Mucosa of gallbladder (tissue), 1 donor: ENCODE results near the gene TTLL12. TPM values are rescaled to one million over a fixed set of nuclear protein-coding genes. Genes with fewer than 3 reads are reported as not detected.

ENCODE experiments used
- DNase-seq: peaks from one replicate; pipeline ENCODE4 v3.0.0-alpha.2; 2020; ENCODE audit warnings: low spot score
- total RNA-seq: library from RNA; stranded (reverse); gene quantifications from one replicate; pipeline ENCODE4 v1.2.1, GENCODE V29; 2021
- donor health status: DM: no; HTN: no; CAD: no.

Gene TTLL12
- total RNA-seq, 1 donor from 2014 or later: 105 TPM

DNA sequence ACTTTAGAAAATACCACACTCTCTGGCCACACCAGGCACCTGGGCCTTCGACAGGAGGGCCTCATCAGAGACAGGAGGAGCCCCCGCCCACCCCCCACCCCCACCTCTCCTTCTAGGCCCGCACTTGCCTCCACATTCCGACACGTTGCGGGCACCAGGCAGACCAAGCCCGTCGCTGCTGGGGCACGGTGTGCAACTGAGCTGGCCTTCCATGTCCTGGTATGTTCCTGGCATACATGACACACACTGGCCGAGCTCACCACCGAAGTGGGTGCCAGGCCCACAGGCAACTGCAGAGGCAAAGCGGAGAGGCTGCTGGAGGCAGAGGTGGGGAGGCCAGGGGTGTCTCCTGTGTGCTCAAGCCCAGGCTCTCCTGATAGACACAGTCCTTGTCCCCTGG lies 27.0 kb upstream of the TTLL12 start:
- no peak for DNase-seq

- DNase-seq: no peak
These were observed 26.1 kb upstream of the TTLL12 start for GRCh38 chr22:43213051-43213450.

DNA sequence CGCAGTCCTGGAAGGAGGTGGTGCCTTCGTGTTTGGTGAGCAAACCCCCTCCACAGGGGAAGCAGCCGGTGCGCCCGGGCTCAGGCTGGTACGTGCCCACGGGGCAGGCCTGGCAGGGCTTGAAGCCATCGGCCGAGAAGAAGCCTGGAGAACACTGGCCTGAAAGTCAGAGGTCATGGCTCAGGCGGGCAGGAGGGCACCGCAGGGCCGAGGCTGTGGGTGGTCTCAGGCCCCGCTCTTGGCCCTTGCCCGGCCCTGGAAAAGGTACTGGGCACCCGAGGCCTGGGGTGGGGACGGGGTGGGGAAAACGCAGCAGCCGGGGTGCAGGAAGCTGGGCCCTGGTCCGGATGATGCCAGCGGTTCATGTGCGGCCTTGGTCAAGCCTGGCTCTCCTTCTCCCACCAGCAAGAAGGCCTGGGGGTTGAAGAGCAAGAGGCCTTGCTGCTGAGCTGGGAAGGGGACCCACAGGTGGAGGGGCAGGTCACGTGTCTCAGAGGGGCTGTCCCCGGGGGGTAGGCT lies 25.6 kb upstream of the TTLL12 start:
- DNase-seq: no peak

- no peak for DNase-seq
These were observed 25.1 kb upstream of the TTLL12 start for GRCh38 chr22:43211941-43212433.

DNA sequence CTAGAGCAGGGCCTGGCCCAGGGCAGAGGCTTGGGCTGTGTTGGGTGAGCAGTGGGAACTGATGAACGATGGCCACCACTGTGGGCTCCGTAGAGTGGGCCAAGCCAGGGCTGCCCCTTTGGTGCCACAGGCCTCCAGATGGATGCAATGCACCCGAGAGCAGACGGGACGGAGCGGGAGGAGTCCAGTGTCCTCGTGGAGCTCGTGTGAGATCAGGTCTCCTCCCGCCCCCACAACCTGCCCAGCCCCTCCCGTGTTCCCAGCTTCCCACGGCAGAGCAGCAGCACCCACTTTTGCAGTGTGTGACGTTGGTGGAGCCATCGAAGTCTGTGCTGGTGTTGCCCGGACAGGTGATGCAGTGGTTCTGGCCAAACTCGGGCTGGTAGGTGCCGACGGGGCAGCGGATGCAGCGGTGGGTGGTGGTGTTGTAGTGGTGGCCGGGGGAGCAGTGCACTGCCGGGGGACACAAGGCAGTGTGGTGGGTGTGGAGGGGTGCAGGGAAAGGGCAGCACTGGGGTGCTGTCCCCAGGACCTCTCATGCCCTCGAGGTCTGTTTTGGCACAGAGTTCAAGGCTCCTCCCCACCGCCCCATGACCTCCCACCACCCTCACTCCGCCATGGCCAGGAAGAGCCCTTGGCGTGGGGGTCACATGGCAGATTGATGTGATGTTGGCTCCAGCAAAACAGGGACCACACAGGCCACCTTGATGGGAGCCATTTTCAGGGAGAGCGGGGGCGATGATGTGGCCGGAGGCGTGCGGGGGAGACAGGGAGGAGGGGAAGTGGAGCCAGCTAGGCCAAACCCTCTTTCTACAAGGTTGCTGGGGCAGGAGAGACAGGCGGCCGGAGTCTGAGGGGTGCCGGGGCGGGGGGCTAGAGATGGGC lies 23.9 kb upstream of the TTLL12 start:
- no peak for DNase-seq

DNA sequence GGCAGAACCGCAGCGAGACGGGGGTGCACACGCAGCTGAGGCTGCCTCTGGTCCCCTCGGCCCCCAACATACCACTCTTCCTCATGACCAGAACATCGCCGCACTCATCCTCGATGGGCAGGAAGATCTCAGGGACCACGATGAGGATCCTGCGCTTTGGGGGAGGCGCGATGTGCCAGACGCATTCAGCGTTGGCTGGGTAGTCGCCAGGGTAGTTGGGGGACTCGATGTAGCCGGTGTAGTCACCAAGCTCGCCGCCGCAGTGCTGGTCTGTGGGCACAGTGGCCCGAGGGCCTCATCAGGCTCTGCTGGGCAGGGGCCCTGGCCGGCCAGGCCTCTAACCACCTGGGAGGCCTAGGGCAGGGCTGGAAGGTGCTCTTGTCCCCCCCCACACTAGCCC lies 23.0 kb upstream of the TTLL12 start:
- no peak for DNase-seq

GRCh38 chr22:43209523-43209890 lies 22.6 kb upstream of the TTLL12 start:
- no peak for DNase-seq

GRCh38 chr22:43208703-43209522 lies 22.0 kb upstream of the TTLL12 start:
- no peak for DNase-seq

DNA sequence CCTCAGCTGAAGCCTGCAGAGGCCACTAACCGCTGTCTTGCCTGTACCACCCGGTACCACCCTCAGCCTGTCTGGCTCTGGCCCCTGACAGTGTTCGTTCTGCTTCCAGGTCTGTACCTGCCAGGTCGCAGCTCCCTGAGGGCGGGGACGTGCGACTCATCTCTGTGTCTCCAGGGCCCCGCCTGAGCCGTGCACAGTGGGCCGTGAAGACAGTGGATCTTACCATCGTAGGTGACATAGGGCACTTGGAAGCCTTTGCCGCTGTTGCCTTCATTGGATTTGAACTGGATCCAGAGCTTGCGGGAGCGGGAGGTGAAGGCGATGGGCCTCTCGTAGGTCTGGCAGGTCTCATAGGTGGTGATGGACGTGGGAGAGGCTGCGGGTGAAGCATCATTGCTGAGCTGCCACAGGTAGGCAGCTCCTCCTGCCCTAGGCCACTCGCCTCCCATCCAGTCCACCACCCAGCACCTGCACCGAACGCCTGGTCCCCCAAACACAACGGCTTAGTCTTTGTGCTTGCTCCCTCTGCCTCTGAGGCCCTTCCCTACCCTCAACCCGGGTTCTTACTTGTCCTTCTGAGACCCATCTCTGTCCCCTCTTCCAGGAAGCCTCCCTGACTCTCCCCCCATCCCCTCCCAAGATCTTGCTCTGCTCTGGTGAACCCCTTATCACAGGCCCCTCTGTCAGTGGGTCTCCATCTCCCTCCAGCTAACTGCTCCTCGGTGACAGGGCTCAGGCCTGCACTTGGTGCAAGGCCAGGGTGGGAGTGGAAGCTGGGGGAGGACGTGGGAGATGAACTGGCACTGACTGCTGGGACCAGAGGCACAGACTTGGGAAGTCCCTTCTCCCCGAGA lies 21.1 kb upstream of the TTLL12 start:
- no peak for DNase-seq

GRCh38 chr22:43207386-43207785 lies 20.5 kb upstream of the TTLL12 start:
- DNase-seq: no peak

DNA sequence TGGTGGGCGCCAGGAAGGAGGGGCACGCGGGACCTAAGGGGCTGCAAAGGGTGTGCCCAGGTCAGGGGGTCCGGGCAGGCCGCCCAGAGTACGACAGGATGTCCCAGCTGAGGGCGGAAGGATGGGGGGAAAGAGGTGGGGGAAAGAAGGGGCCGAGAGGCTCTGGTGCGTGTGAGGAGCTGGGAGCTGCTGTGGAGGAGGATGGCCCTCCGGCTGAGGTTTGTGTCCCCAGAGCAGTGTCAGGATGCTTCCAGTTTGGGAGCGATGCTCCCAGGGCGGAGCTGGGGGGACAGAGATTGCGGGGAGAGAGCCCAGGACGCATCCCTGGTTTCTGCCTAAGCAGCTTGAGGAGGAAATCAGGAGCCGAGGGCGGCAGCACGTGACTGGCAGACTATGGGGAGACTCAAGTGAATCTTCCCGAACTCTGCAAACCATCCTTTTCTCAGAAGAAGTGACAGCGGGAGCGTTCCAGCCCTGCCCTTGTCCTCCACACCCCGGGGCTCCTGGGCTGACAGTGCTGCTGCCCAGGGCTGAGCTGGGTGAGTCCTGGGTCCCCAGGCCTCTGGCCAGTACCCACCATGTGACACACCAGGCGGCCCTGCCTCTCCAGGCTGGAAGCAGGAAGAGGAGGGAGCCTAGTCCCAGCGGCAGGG lies 19.7 kb upstream of the TTLL12 start:
- no peak for DNase-seq

- no peak for DNase-seq
These were observed 19.0 kb upstream of the TTLL12 start for GRCh38 chr22:43205748-43206508.

DNA sequence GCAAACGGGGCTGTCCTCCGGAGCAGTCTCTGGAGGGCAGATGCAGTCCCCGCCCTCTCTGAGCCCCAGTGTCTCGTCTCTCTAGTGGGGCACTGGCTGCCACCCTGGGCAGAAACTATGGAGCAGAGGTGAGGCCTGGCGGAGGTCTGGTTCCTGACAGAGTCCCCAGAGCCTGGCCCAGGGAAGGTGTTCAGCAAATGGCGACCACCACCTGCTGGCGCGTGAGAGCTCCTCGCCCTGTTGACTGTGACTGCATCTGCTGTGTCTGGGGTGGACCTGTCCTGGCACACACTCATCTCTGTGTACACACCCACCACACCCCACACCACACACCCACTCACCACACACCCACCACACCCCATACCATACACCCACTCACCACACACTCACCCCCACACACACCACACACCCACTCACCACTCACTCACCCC lies 18.3 kb upstream of the TTLL12 start:
- DNase-seq: no peak

DNA sequence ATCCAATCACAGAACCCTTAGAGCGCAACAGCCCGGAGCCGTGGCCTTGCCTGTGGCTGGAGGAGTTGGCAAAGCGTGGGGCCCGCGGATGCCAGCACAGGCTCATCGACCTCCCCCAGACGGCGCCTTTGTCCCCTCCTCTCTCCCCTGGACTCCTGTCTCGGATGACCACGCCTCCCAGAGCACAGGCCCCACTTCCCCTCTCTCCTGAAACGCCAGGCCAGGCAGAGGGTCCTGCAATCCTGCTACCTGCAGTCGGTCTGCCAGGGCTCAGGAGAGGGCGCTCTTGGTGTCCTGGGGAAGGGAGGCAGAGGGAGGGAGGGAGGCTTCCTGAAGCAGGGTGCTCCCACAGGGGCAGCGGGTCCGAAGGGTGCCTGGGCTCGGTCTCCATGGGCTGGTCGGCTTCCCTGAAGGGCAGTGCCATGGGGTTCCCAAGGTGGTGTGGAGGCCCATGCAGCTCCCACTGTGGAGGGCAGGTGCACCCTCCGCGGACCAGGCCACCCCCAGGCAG lies 16.6 kb upstream of the TTLL12 start:
- no peak for DNase-seq

- DNase-seq: no peak
These were observed 15.9 kb upstream of the TTLL12 start for GRCh38 chr22:43202756-43203410.

DNA sequence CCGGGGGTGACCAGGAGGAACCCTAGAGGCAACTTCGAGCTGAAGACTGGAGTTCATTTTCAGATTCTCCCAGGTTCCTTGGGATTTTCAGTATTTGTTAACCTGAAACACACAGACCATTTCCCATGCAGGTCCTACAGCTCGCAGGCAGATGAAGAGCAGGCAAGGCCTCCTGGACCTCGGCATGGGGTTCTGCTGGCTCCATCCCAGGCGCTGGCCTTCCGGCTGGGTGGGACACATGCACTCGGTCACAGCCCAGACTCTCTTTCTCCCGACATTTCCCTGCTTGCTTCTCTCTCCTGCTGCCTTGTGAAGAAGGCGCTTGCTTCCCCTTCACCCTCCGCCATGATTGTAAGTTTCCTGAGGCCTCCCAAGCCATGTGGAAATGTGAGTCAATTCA lies 15.4 kb upstream of the TTLL12 start:
- no peak for DNase-seq

GRCh38 chr22:43201486-43202219 lies 14.7 kb upstream of the TTLL12 start:
- DNase-seq: no peak

DNA sequence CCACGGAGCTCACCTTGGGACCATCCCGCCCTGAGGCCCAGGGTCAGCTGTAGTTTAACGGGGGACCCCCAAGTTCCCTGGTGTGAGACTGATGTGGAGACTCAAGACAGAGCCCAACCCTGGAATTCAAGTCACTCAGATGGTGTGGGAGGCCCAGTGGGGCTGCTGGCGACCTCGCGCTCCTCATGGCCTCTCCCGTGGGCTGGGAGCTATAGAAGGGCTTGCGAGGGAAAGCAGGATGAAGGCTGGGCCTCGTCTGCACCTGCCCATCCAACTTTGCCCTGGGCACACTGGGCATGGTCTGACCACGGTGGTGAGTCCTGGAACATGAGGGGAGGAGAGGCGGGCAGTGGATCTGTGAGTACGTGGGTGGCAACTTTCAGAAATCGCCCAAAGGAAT lies 13.6 kb upstream of the TTLL12 start:
- no peak for DNase-seq

- no peak for DNase-seq
These were observed 13.1 kb upstream of the TTLL12 start for GRCh38 chr22:43200031-43200430.
